Stimulated activated CD4-positive, alpha-beta T cell treated with anti-CD3 and anti-CD28 coated beads, Interleukin-12 subunit alpha, Interleukin-12 subunit beta, amount 100 ng/mL, for 4 hours (primary cell): ENCODE results near the gene RINT1.

Source experiments
- DNase-seq: peaks from one replicate; pipeline ENCODE4 v3.0.0-alpha.2; 2020

The RINT1 gene

GRCh38 chr7:105600720-105601550 lies 68.9 kb downstream of the RINT1 start:
- DNase-seq, result no peak

GRCh38 chr7:105602325-105603305 lies 70.6 kb downstream of the RINT1 start:
- DNase-seq, result no peak

GRCh38 chr7:105610165-105610930 lies 78.3 kb downstream of the RINT1 start:
- no peak for DNase-seq

- no peak for DNase-seq
These were observed 80.1 kb downstream of the RINT1 start for GRCh38 chr7:105611856-105612775.

- no peak for DNase-seq
These were observed 80.8 kb downstream of the RINT1 start for GRCh38 chr7:105612806-105613205.

GRCh38 chr7:105613611-105614330 lies 81.8 kb downstream of the RINT1 start:
- DNase-seq, result no peak

GRCh38 chr7:105614341-105614840 lies 82.4 kb downstream of the RINT1 start:
- no peak for DNase-seq
